LNCAP (cell line): Measurements from ENCODE around the gene POLA1.

Experiments used
- TF ChIP-seq, protein P1 (sequence below): fragments of 450-650 bp; IDR thresholded peaks from 2 replicates; pipeline ENCODE4 v1.5.1; 2017; ENCODE audit warnings: mild to moderate bottlenecking

The POLA1 gene

DNA sequence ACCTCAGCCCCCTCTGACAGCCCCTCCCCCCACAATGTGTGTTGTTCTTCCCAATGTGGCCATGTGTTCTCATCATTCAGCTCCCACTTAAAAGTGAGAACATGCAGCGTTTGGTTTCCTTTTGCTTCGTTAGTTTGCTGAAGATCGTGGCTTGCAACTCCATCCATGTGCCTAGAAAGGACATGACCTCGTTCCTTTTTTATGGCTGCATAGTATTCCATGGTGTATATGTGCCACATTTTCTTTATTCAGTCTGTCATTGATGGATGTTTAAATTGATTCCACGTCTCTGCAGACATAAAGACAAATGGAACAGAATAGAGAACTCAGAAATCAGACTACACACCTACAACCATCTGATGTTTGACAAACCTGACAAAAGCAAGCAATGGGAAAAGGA, 276.1 kb downstream of the POLA1 start:
- TF ChIP-seq, protein P1, sequence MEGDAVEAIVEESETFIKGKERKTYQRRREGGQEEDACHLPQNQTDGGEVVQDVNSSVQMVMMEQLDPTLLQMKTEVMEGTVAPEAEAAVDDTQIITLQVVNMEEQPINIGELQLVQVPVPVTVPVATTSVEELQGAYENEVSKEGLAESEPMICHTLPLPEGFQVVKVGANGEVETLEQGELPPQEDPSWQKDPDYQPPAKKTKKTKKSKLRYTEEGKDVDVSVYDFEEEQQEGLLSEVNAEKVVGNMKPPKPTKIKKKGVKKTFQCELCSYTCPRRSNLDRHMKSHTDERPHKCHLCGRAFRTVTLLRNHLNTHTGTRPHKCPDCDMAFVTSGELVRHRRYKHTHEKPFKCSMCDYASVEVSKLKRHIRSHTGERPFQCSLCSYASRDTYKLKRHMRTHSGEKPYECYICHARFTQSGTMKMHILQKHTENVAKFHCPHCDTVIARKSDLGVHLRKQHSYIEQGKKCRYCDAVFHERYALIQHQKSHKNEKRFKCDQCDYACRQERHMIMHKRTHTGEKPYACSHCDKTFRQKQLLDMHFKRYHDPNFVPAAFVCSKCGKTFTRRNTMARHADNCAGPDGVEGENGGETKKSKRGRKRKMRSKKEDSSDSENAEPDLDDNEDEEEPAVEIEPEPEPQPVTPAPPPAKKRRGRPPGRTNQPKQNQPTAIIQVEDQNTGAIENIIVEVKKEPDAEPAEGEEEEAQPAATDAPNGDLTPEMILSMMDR: no peak

DNA sequence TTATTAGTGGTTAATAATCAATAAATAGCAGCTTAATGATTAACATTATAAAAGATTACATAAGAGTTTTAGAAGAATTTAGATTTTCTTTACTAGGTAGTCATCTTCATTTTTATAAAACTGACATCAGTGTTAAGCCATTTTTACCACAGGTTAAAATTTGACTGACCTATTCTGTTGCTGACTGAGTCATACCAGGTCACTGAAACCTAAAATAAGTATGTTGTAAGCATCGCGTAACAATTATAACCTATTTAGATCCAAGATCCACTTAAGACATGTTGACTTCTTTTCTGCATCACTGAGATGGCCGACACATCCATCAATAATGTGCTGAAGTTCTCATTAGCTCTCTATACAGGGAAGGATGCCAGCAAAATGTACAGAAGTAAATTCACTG, 285.4 kb downstream of the POLA1 start:
- TF ChIP-seq, protein P1: no peak

DNA sequence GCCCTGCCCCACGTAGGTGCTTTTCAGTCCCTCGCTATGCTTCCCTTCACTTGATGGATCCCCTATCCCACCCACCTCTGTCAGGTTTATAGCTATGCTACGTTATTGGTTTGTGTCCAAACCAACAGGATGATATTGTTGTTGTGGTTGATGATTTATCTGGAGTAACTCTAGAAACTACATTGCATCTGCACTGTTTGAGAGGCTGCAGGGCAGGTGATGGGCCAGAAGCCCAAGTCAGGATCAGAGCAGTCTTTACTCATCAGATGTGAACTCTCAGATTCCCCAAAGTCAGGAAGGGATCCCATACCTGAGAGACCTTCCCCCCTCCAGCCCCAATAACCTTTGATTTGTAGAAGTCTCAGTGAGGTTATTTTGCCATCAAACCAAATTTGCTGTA, 287.3 kb downstream of the POLA1 start:
- TF ChIP-seq, protein P1: no peak

DNA sequence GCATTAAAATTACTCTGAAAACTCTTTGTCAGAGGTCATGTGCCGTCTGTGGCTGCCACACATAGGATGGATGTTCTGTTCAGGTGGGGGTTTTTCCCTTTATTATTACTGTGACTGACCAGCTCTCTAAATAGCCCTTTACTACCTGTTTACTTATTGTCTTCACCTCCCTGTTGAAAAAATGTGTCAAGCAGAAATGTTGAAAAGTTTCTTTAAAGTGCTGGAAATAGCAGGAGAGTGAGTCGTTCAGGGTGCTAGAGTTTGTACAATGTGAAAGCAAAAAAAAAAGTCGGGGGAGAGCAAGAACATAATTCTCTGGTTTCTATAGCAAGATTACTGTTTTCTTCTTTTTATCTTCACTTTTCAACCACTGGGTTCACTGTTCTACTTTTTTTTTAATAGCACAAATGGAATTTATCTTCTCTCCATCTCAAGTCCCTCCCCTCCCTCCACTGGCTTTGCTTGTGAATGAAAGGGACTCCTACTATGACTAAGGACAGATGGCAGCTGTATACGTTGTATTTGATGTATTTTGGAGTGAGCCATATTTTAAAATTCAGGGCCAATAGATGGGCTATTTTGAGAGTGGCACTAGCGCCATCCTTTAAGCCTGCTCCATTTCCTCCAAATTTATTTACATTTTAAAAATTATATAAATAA, 288.7 kb downstream of the POLA1 start:
- TF ChIP-seq, protein P1: no peak

DNA sequence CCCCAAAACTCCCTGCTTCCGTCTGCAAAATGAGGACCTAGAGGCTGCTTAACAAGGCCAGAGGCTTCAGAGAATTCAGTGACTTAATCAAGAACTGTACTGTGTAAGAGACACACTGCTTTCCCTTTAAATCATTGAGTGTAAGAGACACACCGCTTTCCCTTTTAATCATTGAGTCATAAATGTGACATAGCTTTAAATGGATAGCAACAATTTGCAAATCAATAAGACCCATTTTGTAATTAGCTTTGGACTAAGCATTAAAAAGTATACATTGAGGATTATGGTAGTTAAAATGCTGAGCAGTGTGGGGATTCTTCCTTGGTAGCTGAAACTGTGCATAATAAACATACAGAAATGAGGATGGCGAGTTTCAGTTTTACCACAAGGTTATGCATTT, 290.2 kb downstream of the POLA1 start:
- TF ChIP-seq, protein P1: no peak

DNA sequence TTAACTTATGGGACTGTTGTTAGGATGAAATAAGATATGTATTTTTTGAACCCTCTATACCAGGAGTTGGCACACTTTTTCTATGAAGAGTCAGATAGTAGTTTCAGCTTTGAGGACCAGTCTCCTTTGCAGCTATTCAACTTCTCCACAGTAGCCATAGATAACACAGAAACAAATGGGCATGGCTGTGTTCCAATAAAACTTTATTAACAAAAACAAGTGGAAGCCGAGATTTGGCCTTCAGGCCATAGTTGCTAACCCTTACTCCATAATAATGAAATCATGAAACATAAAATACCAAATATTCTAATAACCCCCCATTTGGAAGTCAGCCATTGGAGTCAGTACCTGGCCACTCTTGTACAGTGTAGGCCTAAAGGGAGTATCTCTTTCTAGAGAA, 291.4 kb downstream of the POLA1 start:
- TF ChIP-seq, protein P1: no peak

DNA sequence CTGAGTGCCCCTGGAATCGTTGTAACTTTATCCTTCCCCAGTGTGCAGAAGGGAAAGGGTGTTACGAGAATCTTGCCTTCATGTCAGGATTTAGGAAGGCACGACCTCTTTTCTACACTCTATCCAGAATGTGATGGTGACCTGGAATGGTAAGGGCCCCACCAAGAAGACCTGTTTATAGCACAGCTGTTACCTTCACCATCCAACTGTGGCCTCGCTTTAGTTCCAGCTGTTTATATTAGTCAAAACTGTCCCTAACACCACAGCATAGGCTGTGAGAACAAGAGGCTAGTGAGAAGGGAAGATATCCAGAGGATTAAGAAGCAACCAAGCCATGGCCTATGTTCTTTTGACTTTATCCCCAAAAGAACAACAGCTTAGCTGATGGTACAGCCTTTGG, 294.0 kb downstream of the POLA1 start:
- TF ChIP-seq, protein P1: no peak

DNA sequence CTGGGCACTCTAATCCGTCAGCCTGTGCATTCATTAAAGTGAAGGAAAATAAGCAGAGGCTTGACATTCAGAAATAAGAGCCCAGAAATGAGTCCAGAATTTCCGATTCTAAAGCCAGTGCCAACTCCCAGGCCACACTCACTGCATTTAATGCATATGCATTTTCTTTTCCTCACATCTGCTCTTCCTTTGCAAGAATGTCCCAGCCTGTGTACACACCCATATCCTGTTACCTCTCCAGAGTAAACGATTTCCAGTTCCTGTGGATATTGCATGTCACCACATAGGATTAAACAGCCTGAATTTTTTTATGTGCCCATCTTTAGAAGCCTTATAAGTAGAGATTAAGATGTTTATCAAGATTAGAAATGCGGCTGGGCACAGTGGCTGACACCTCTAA, 294.6 kb downstream of the POLA1 start:
- TF ChIP-seq, protein P1: no peak
